A673 (cell line): ENCODE results near the gene ITGB3.

ENCODE experiments used
- EZH2 ChIP-seq: fragments of 200-600 bp; sonication (generic); IDR thresholded peaks from 2 replicates; pipeline ENCODE4 v1.6.1; 2017; ENCODE audit warnings: borderline replicate concordance, low read depth, mild to moderate bottlenecking, mixed read lengths, antibody characterized with exemption, low read length; ENCODE audit not compliant: poor library complexity, severe bottlenecking
- TF ChIP-seq, protein P1 (sequence below): fragments of 300-800, 200-600 bp; sonication (generic); conservative IDR thresholded peaks from 2 replicates; pipeline ENCODE4 v1.5.1; 2017; ENCODE audit warnings: low read depth, mild to moderate bottlenecking, antibody characterized with exemption, low read length, moderate library complexity, mixed read lengths

DNA sequence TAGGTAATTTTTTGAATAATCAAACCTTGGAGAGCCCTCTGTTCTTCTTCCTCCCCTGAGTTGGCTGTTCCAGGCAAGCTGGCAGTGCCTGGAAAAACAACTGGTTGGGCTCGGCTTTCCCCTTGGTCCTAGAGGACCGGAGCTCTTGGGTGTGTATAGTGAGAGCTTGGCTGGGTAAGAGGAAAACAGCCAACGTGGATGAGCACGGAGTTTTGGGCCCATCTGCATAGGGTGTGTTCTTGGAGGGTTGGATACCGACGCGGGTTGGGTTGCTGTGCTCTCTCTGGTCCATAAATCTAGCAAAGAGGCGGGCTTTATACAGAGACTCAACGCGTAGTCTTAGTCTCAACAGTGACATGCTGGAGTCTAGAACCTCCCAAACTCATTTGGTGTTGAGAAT, 23.2 kb downstream of the ITGB3 start:
- TF ChIP-seq, protein P1, sequence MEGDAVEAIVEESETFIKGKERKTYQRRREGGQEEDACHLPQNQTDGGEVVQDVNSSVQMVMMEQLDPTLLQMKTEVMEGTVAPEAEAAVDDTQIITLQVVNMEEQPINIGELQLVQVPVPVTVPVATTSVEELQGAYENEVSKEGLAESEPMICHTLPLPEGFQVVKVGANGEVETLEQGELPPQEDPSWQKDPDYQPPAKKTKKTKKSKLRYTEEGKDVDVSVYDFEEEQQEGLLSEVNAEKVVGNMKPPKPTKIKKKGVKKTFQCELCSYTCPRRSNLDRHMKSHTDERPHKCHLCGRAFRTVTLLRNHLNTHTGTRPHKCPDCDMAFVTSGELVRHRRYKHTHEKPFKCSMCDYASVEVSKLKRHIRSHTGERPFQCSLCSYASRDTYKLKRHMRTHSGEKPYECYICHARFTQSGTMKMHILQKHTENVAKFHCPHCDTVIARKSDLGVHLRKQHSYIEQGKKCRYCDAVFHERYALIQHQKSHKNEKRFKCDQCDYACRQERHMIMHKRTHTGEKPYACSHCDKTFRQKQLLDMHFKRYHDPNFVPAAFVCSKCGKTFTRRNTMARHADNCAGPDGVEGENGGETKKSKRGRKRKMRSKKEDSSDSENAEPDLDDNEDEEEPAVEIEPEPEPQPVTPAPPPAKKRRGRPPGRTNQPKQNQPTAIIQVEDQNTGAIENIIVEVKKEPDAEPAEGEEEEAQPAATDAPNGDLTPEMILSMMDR, result no peak
- no peak for TF ChIP-seq EZH2
